ENCODE measurements around the gene SLC24A3. TPM values are rescaled to one million over a fixed set of nuclear protein-coding genes. Genes with fewer than 3 reads are reported as not detected.

The SLC24A3 gene
- total RNA-seq, 1 donor from 2014 or later: 0.21 TPM

- Mint-ChIP-seq H3K36me3 (no peaks in the 10 kb centered on the region), H3K27ac (no peak overlapping the region), H3K27me3 (ENCODE audit: insufficient read depth, low read depth) (no peaks in the 10 kb centered on the region), H3K9me3 (no peaks in the 10 kb centered on the region), H3K4me3 (no peak overlapping the region), H3K4me1 (no peaks in the 10 kb centered on the region)
- peak overlapping the region; percentile 3 for H2AFZ ChIP-seq (replicated peaks)
- no peaks in the 10 kb centered on the region for H4K20me1 ChIP-seq (ENCODE audit: low read depth)
- H3K36me3 ChIP-seq: no peaks in the 10 kb centered on the region
- peaks cover 15% of the 10 kb centered on the region for H3F3A ChIP-seq (ENCODE audit: low read depth)
- no peaks in the 10 kb centered on the region for H3K27me3 ChIP-seq
- H3K9ac ChIP-seq: no peak overlapping the region
- H3K4me1 ChIP-seq: peaks cover 19% of the 10 kb centered on the region
- no peak overlapping the region for H3K4me3 ChIP-seq
- TF ChIP-seq EZH2 (IDR thresholded peaks at IDR 0.05): no peak
- TF ChIP-seq, protein P1, sequence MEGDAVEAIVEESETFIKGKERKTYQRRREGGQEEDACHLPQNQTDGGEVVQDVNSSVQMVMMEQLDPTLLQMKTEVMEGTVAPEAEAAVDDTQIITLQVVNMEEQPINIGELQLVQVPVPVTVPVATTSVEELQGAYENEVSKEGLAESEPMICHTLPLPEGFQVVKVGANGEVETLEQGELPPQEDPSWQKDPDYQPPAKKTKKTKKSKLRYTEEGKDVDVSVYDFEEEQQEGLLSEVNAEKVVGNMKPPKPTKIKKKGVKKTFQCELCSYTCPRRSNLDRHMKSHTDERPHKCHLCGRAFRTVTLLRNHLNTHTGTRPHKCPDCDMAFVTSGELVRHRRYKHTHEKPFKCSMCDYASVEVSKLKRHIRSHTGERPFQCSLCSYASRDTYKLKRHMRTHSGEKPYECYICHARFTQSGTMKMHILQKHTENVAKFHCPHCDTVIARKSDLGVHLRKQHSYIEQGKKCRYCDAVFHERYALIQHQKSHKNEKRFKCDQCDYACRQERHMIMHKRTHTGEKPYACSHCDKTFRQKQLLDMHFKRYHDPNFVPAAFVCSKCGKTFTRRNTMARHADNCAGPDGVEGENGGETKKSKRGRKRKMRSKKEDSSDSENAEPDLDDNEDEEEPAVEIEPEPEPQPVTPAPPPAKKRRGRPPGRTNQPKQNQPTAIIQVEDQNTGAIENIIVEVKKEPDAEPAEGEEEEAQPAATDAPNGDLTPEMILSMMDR (IDR thresholded peaks at IDR 0.05): no peak
- H3K79me2 ChIP-seq (ENCODE audit: low read depth): no peaks in the 10 kb centered on the region
- peak; percentile 83 for DNase-seq (ENCODE audit: low spot score)
- peak overlapping the region; percentile 42 for H3K4me2 ChIP-seq
- H3K27ac ChIP-seq: peak overlapping the region; percentile 1
- no peaks in the 10 kb centered on the region for H3K9me3 ChIP-seq (ENCODE audit: low read depth)
These were observed 340.1 kb downstream of the SLC24A3 start for GRCh38 chr20:19552221-19553180.

DNA sequence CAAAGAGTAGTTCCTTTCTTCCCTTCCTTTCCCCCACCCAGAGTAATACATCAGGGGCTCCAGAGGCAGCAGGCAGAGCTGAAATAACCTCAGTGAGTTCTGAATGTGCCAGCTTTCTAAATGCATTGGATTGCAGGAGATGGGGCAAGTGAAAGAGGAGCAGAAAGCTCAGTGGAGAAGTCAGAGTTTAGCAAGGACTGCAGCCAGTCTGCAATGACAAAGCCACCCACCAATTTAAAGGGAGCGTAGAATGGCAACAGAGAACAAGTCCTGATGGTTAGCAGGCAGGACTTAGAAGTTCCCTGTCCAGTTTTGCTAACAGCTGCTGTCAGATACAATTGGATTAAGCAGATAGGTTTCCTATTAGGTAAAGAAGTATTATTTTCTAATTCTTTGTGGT lies 342.2 kb downstream of the SLC24A3 start:
- no peak overlapping the region for H3K4me3 Mint-ChIP-seq
- H3K36me3 Mint-ChIP-seq: no peaks in the 10 kb centered on the region
- Histone ChIP-seq H3K79me2 (ENCODE audit: low read depth) (no peaks in the 10 kb centered on the region), H3K4me3 (no peak overlapping the region), H3K4me2 (no peak overlapping the region), H3F3A (ENCODE audit: low read depth) (peaks cover 15% of the 10 kb centered on the region), H3K36me3 (no peaks in the 10 kb centered on the region), H3K9me3 (ENCODE audit: low read depth) (no peaks in the 10 kb centered on the region), H3K4me1 (peaks cover 19% of the 10 kb centered on the region), H4K20me1 (ENCODE audit: low read depth) (no peaks in the 10 kb centered on the region), H3K27ac (no peak overlapping the region), H3K27me3 (no peaks in the 10 kb centered on the region), H3K9ac (no peak overlapping the region), H2AFZ (replicated peaks) (no peak overlapping the region)
- H3K9me3 Mint-ChIP-seq: no peaks in the 10 kb centered on the region
- no peaks in the 10 kb centered on the region for H3K27me3 Mint-ChIP-seq (ENCODE audit: insufficient read depth, low read depth)
- no peak for DNase-seq (ENCODE audit: low spot score)
- no peaks in the 10 kb centered on the region for H3K4me1 Mint-ChIP-seq
- H3K27ac Mint-ChIP-seq: no peak overlapping the region
- TF ChIP-seq EZH2phosphoT487 (IDR thresholded peaks at IDR 0.05) (no peak), EZH2 (IDR thresholded peaks at IDR 0.05) (no peak)
- TF ChIP-seq, protein P1 (IDR thresholded peaks at IDR 0.05): no peak

DNA sequence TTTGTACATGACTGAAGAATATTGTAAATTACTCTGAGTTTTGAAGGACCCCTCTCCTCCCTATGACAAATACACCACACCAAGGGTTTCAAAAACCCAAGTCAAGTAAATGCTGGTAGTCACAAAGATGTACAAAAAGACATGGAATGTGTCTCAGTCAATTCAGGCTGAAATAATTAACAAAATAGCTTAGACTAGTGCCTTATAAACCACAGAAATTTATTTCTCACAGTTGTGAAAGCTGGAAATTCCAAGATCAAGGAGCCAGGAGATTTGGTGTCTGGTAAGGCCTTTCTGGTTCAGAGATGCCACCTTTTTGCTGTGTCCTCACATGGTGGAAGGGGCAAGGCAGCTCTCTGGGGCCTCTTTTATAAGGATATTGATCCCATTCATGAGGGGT lies 343.3 kb downstream of the SLC24A3 start:
- H3K4me3 Mint-ChIP-seq: no peak overlapping the region
- H3K27me3 Mint-ChIP-seq (ENCODE audit: insufficient read depth, low read depth): no peaks in the 10 kb centered on the region
- Histone ChIP-seq H3K4me3 (no peak overlapping the region), H3K27me3 (no peaks in the 10 kb centered on the region), H3K27ac (no peak overlapping the region), H3K4me2 (no peak overlapping the region), H3K9me3 (ENCODE audit: low read depth) (no peaks in the 10 kb centered on the region), H3F3A (ENCODE audit: low read depth) (peaks cover 15% of the 10 kb centered on the region), H3K79me2 (ENCODE audit: low read depth) (no peaks in the 10 kb centered on the region), H4K20me1 (ENCODE audit: low read depth) (no peaks in the 10 kb centered on the region), H3K4me1 (peaks cover 19% of the 10 kb centered on the region), H2AFZ (replicated peaks) (no peak overlapping the region), H3K9ac (no peak overlapping the region), H3K36me3 (no peaks in the 10 kb centered on the region)
- no peak for DNase-seq (ENCODE audit: low spot score)
- no peak for TF ChIP-seq EZH2phosphoT487 (IDR thresholded peaks at IDR 0.05)
- TF ChIP-seq, protein P1 (IDR thresholded peaks at IDR 0.05): no peak
- no peak for TF ChIP-seq EZH2 (IDR thresholded peaks at IDR 0.05)
- H3K36me3 Mint-ChIP-seq: no peaks in the 10 kb centered on the region
- H3K9me3 Mint-ChIP-seq: no peaks in the 10 kb centered on the region
- no peaks in the 10 kb centered on the region for H3K4me1 Mint-ChIP-seq
- H3K27ac Mint-ChIP-seq: no peak overlapping the region
